ENCODE measurements around the gene RTN4. TPM values are rescaled to one million over a fixed set of nuclear protein-coding genes. Genes with fewer than 3 reads are reported as not detected.

Gene RTN4
- total RNA-seq, 1 experiment from 2014 or later, result 200 TPM

DNA sequence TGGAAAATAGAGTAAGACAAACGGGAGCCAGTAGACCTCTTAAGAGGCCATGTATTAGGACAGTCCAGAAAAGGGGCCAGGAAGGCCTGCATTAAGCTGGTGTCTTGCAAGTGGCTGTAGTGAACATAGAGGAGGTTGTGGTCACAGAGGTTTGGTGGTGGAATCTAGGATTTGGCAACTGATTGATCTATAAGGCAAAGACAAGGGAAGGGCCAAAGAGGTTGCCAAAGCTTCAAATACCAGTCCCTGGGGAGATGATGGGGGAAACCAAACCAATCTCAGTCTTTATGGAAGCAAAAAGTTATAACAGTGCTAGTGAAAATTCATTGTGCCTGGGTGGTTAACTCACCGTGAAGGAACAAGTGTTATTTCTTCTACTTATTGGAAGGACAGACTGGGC lies 28.7 kb upstream of the RTN4 start:
- no peak overlapping the region for H3K4ac ChIP-seq (ENCODE audit: low read depth, low read length)
- Mint-ChIP-seq H3K27ac (no peak overlapping the region), H3K27me3 (ENCODE audit: low read depth) (no peaks in the 10 kb centered on the region), H3K4me1 (no peaks in the 10 kb centered on the region), H3K36me3 (ENCODE audit: insufficient read depth in 1 of 3, low read depth in 3 of 3) (no peaks in the 10 kb centered on the region), H3K9me3 (no peaks in the 10 kb centered on the region), H3K4me3 (no peak overlapping the region)
- no peak overlapping the region for H2BK20ac ChIP-seq (ENCODE audit: low read depth, low read length, poor library complexity, severe bottlenecking)
- H4K91ac ChIP-seq (ENCODE audit: insufficient read length, low read depth, low read length), result no peak overlapping the region
- H2AFZ ChIP-seq (ENCODE audit: low read length), result no peak overlapping the region
- H3K79me2 ChIP-seq (ENCODE audit: insufficient read depth, low read length), result no peaks in the 10 kb centered on the region
- H3K27me3 ChIP-seq (ENCODE audit: insufficient read depth, low read length), result no peaks in the 10 kb centered on the region
- no CpG with 5 or more reads among the region's 2 CpGs for WGBS (ENCODE audit: extremely low coverage, insufficient read length, low lambda C conversion rate)
- no peaks in the 10 kb centered on the region for H3K23me2 ChIP-seq (ENCODE audit: insufficient read length, low read depth, low read length, poor library complexity, severe bottlenecking)
- H4K8ac ChIP-seq (replicated peaks; ENCODE audit: insufficient read length, low read depth, low read length), result no peak overlapping the region
- no peak overlapping the region for H2BK120ac ChIP-seq (ENCODE audit: low read depth, low read length, poor library complexity, severe bottlenecking)
- H3K14ac ChIP-seq (ENCODE audit: insufficient read depth, low read length), result no peak overlapping the region
- H3K23ac ChIP-seq (ENCODE audit: insufficient read length, low read depth, low read length), result no peak overlapping the region
- H3K4me1 ChIP-seq (ENCODE audit: insufficient read depth, low read length), result no peaks in the 10 kb centered on the region
- no peak overlapping the region for H2AK5ac ChIP-seq (ENCODE audit: insufficient read length, low read length)
- H3K79me1 ChIP-seq (ENCODE audit: insufficient read depth, low read depth, low read length, poor library complexity, severe bottlenecking), result no peaks in the 10 kb centered on the region
- no peak overlapping the region for H3K4me2 ChIP-seq (ENCODE audit: insufficient read depth, insufficient read length, low read length)
- H2BK12ac ChIP-seq (ENCODE audit: insufficient read length, low read depth, low read length), result no peak overlapping the region
- H3K56ac ChIP-seq (ENCODE audit: insufficient read length, low read depth, low read length), result no peak overlapping the region
- H4K20me1 ChIP-seq (ENCODE audit: control insufficient read depth, insufficient read depth, insufficient read length), result no peaks in the 10 kb centered on the region
- no peak overlapping the region for H2BK15ac ChIP-seq (ENCODE audit: low read depth, low read length)
- DNase-seq, result no peak
- no peak overlapping the region for H3K27ac ChIP-seq (ENCODE audit: insufficient read length, low read depth, low read length)
- H4K5ac ChIP-seq (ENCODE audit: insufficient read length, low read depth, low read length), result no peak overlapping the region
- H2BK5ac ChIP-seq (ENCODE audit: insufficient read length, low read length), result no peak overlapping the region
- no peaks in the 10 kb centered on the region for H3K9me3 ChIP-seq (ENCODE audit: control insufficient read depth, low read depth, low read length)
- no peak overlapping the region for H3T11ph ChIP-seq (ENCODE audit: low read length)
- H3K9ac ChIP-seq (ENCODE audit: extremely low read depth, insufficient read length, low read length), result no peak overlapping the region
- H3K18ac ChIP-seq (ENCODE audit: insufficient read length, low read depth, low read length), result no peak overlapping the region
- no peak for TF ChIP-seq CTCF (conservative IDR thresholded peaks at IDR 0.05)

Data from H9 (cell line).